ENCODE results near the gene STK33.

STK33 gene

DNA sequence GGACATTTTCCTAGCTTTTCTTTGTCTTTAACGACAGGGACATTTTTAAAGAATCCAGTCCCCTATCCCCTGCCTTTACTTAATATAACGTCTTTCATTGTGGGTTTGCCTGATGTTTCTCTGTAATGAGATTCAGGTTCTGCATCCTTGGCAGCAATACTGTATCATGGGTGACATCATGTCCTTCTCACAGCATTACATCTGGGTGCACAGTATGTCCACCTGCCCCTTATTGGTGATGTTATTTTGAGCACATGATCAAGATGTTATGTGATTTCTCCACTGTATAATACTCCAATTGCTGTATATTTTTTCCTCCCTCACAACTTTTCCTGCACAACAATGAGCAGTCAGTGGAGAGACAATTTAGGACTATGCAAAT lies 9.7 kb upstream of the STK33 start:
- no peak for TF ChIP-seq TCF12 (IDR thresholded peaks at IDR 0.05; ENCODE audit: low read depth)
- TF ChIP-seq FOXM1 (IDR thresholded peaks at IDR 0.05; ENCODE audit: borderline replicate concordance, low read depth), result no peak
- TF ChIP-seq, protein P1, sequence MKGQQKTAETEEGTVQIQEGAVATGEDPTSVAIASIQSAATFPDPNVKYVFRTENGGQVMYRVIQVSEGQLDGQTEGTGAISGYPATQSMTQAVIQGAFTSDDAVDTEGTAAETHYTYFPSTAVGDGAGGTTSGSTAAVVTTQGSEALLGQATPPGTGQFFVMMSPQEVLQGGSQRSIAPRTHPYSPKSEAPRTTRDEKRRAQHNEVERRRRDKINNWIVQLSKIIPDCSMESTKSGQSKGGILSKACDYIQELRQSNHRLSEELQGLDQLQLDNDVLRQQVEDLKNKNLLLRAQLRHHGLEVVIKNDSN (IDR thresholded peaks at IDR 0.05), result no peak
- no peak for TF ChIP-seq ZBTB7A (IDR thresholded peaks at IDR 0.05; ENCODE audit: low read depth)
- no peak for TF ChIP-seq TAF1 (IDR thresholded peaks at IDR 0.05; ENCODE audit: low read depth)
- TF ChIP-seq CREB1 (IDR thresholded peaks at IDR 0.05; ENCODE audit: low read depth), result no peak
- TF ChIP-seq EP300 (IDR thresholded peaks at IDR 0.05; ENCODE audit: borderline replicate concordance), result no peak
- no peak for TF ChIP-seq TEAD4 (IDR thresholded peaks at IDR 0.05)
- no peak for TF ChIP-seq NFIC (IDR thresholded peaks at IDR 0.05)
- TF ChIP-seq, protein P2, sequence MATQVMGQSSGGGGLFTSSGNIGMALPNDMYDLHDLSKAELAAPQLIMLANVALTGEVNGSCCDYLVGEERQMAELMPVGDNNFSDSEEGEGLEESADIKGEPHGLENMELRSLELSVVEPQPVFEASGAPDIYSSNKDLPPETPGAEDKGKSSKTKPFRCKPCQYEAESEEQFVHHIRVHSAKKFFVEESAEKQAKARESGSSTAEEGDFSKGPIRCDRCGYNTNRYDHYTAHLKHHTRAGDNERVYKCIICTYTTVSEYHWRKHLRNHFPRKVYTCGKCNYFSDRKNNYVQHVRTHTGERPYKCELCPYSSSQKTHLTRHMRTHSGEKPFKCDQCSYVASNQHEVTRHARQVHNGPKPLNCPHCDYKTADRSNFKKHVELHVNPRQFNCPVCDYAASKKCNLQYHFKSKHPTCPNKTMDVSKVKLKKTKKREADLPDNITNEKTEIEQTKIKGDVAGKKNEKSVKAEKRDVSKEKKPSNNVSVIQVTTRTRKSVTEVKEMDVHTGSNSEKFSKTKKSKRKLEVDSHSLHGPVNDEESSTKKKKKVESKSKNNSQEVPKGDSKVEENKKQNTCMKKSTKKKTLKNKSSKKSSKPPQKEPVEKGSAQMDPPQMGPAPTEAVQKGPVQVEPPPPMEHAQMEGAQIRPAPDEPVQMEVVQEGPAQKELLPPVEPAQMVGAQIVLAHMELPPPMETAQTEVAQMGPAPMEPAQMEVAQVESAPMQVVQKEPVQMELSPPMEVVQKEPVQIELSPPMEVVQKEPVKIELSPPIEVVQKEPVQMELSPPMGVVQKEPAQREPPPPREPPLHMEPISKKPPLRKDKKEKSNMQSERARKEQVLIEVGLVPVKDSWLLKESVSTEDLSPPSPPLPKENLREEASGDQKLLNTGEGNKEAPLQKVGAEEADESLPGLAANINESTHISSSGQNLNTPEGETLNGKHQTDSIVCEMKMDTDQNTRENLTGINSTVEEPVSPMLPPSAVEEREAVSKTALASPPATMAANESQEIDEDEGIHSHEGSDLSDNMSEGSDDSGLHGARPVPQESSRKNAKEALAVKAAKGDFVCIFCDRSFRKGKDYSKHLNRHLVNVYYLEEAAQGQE (IDR thresholded peaks at IDR 0.05; ENCODE audit: low read depth), result no peak
- TF ChIP-seq RAD21 (IDR thresholded peaks at IDR 0.05; ENCODE audit: low read depth), result no peak
- no peak for TF ChIP-seq EGR1 (IDR thresholded peaks at IDR 0.05)
- no peak for TF ChIP-seq CEBPB (IDR thresholded peaks at IDR 0.05)
- no peak for TF ChIP-seq YY1 (IDR thresholded peaks at IDR 0.05; ENCODE audit: low read depth)
- TF ChIP-seq, protein P3, sequence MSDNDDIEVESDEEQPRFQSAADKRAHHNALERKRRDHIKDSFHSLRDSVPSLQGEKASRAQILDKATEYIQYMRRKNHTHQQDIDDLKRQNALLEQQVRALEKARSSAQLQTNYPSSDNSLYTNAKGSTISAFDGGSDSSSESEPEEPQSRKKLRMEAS (IDR thresholded peaks at IDR 0.05), result no peak

DNA sequence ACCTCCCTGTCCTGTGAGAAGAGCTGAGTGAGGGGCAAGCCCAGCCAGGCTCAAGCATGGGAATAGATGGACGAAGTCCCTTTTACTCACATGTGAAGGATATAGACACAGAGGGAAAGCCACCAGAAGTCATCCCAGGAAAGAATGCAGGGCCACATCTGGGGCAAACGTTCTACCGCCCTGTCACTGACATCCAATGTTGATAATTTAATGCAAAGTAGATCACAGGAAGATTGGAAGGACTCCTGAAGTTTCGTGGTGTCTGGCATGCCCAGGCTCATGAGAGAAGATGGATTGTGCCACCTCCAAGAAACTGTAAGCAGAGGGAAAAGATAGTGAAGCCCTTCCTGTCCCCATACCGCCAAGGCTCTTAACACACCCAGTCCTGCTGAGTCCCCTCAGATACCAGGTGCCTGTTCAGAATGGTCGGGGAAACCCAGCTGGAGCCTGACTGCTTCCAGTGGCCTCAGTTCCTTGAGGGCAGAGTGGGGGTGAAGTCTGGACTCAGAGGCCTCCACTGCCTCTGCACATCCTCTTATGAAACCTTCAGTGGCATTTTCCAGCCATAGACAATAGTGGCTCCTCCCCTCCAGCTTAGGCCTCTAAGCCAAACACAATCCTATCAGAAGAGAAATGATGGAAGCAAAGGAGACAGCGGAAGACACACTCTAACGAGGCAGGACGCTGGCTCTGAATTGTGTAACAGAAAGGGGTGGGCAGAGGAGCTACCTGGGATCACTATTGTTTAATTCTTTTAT lies 7.5 kb upstream of the STK33 start:
- TF ChIP-seq ZBTB7A (IDR thresholded peaks at IDR 0.05; ENCODE audit: low read depth) (no peak), CEBPB (IDR thresholded peaks at IDR 0.05) (no peak), TAF1 (IDR thresholded peaks at IDR 0.05; ENCODE audit: low read depth) (no peak), EP300 (IDR thresholded peaks at IDR 0.05; ENCODE audit: borderline replicate concordance) (no peak), TCF12 (IDR thresholded peaks at IDR 0.05; ENCODE audit: low read depth) (no peak), EGR1 (IDR thresholded peaks at IDR 0.05) (no peak), YY1 (IDR thresholded peaks at IDR 0.05; ENCODE audit: low read depth) (no peak), CREB1 (IDR thresholded peaks at IDR 0.05; ENCODE audit: low read depth) (no peak), NFIC (IDR thresholded peaks at IDR 0.05) (no peak), RAD21 (IDR thresholded peaks at IDR 0.05; ENCODE audit: low read depth) (no peak)
- TF ChIP-seq, protein P2 (IDR thresholded peaks at IDR 0.05; ENCODE audit: low read depth), result no peak
- TF ChIP-seq, protein P1 (IDR thresholded peaks at IDR 0.05), result no peak
- TF ChIP-seq, protein P3 (IDR thresholded peaks at IDR 0.05), result no peak

DNA sequence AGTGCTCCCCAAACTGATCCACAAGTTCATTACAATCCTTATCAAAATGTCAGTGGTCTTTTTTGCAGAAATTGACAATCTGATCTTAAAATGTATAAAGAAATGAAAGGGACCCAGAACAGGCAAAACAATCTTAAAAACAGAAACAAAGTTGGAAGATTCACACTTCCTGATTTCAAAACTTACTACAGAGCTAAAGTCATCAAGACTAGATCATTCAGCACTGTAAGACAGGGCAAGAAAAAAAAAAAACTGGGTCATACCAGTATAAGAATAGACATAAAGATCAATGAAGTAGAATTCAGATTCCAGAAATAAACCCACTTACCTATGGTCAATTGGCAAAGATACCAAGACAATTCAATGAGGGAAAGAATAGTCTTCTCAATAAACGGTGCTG lies 4.5 kb upstream of the STK33 start:
- no peak for TF ChIP-seq TEAD4 (IDR thresholded peaks at IDR 0.05)
- no peak for TF ChIP-seq CEBPB (IDR thresholded peaks at IDR 0.05)
- TF ChIP-seq TAF1 (IDR thresholded peaks at IDR 0.05; ENCODE audit: low read depth), result no peak
- TF ChIP-seq, protein P2 (IDR thresholded peaks at IDR 0.05; ENCODE audit: low read depth), result no peak
- TF ChIP-seq FOXM1 (IDR thresholded peaks at IDR 0.05; ENCODE audit: borderline replicate concordance, low read depth), result no peak
- TF ChIP-seq ZBTB7A (IDR thresholded peaks at IDR 0.05; ENCODE audit: low read depth), result no peak
- TF ChIP-seq TCF12 (IDR thresholded peaks at IDR 0.05; ENCODE audit: low read depth), result no peak
- no peak for TF ChIP-seq RAD21 (IDR thresholded peaks at IDR 0.05; ENCODE audit: low read depth)
- no peak for TF ChIP-seq NFIC (IDR thresholded peaks at IDR 0.05)
- TF ChIP-seq YY1 (IDR thresholded peaks at IDR 0.05; ENCODE audit: low read depth), result no peak
- TF ChIP-seq, protein P3 (IDR thresholded peaks at IDR 0.05), result no peak
- no peak for TF ChIP-seq EGR1 (IDR thresholded peaks at IDR 0.05)
- TF ChIP-seq EP300 (IDR thresholded peaks at IDR 0.05; ENCODE audit: borderline replicate concordance), result no peak
- TF ChIP-seq, protein P1 (IDR thresholded peaks at IDR 0.05), result no peak
- TF ChIP-seq CREB1 (IDR thresholded peaks at IDR 0.05; ENCODE audit: low read depth), result no peak

Measured in Ishikawa (cell line).